GDM1 (cell line): Measurements from ENCODE around the gene XRCC6.
"Not testable (repeated sequence)": the region's sequence is repeated elsewhere in the genome, so short reads cannot be mapped to it uniquely, and the experiment has no call there.

Source experiments
- DNase-seq: peaks from one replicate; lab custom pipeline; 2025; lab: John Stamatoyannopoulos, UW

The XRCC6 gene

DNA sequence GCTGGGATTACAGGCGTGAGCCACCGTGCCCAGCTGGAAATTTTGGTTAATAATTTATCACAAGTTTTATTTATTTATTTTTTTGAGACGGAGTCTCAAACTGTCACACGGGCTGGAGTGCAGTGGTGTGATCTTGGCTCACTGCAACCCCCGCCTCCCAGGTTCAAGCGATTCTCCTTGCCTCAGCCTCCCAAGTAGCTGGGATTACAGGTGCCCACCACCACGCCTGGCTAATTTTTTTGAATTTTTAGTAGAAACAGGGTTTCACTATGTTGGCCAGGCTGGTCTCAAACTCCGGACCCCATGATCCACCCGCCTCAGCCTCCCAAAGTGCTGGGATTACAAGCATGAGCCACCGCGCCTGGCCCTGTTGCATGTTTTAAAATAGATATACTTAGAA is 65.8 kb downstream of the XRCC6 start:
- not testable (repeated sequence) for DNase-seq

DNA sequence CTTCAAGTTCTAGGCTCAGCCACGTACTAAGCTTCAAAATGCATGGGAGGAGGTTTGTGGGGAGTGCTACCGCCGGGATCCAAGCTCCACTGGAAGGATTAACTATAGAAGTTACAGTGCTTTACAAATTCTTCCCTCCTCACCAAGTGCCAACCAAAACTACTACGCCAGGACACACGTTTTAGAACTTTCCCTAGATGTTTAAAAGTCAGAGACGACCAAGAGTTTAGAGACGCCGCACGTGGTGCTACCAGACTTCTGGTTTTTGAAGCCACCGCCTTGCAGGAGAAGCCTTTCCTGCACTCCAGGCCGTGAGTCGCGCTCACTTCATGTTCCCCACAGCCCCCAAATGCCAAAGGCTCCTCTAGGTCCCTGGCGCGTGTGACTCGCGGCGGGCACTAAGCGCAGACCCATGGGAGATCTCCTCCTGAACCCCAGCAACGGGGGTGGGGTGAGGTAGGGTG is 66.8 kb downstream of the XRCC6 start:
- peak; percentile 32 for DNase-seq

DNA sequence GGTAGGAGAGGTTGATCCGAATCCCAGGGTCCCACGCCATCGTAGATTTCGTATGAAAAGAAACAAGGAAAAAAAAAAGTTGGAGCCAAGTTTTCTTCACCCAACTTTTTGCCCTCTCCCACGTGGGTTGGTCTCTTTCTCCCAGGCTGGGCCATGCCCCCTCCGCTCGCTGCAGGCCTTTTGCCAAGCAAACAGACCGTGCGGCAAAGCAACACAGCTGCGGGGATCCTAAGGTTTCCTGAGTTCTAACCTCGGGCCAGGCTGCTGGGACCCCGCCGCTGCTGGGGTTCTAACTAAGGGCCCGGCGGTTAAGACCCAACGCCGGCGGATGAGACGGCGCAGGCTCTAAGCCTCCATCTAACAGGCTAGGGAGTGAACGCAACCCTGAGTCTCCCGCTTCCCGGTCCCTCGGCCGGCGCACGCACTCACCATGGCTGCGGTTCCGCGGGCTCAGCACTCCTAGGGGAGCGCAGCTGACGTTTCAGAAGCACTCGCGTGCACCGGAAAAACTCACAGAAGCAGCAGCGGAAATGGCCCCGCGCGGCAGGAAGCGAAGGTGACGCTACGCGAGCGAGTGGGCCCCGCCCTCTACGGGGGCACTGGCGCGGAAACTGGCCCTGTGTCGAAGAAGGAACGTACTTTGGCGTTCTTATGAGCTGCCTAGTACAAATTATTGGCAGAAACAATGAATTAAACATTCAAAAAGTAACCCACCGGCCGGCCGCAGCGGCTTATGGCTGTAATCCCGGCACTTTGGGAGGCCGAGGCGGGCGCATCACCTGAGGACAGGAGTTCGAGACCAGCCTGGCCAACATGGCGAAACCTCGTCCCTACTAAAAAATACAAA is 67.5 kb downstream of the XRCC6 start, which contains the start of gene SNU13:
TSS of gene SNU13 (minus strand) at position 503 of the 847 bp plus-strand sequence. CDS start at position 432, 71 bp downstream.
- DNase-seq, result peak; percentile 90

DNA sequence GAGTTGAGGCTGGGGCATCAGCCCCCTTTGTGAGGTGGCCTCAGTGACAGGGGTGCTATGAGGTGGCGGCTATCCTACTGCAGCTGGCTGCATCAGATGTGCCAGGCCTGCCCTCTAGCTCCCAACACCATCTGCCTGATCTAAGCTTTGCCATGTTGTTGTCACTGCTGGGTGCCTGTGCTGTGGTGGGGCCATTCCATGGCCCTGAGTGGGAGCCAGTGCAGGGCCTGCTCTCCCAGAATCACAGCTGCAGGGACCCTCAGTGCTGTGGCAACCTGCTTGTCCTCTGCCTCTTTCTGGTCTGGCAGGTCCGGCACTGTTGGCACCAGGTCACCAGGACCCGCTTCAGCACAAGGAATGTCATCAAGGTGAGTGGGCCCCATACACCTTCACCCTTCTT is 69.4 kb downstream of the XRCC6 start:
- no peak for DNase-seq

DNA sequence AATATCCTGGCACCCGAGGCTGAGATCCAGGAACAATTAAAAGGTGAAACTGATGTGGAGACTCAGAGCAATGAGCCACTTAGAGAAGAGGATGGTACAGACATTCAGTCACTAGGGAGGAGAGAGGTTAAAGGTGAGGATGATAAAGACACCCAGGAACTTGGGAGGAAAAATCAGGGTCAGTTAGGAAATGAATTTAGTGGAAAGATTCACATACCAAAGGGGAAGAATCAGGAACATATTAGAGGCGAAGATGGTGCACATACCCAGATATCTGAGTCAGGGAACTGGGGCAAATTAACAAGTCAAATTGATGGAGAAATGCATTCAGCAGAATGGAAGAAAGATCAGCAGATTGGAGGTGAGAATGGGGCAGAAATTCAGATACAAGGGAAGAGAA is 74.1 kb downstream of the XRCC6 start:
- no peak for DNase-seq

DNA sequence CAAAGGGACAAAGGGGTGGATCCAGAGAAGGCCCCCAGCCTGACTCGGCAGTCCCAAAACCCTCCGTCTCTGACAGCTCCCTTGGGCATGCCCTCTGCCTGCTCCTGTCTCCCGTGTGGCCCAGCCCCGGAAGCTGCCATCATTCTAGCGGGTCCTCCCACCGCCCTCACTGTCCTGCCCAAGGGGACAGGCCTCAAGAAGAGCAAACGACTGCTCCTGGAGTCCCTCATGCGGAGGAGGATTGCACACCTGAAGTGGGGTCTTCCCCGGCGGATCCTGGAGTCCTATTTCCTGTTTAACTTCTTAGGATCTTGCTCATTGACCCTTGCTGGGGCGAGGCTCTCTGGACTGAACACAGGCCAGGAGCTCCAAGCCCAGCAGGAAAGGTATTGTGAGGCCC is 75.6 kb downstream of the XRCC6 start:
- no peak for DNase-seq

DNA sequence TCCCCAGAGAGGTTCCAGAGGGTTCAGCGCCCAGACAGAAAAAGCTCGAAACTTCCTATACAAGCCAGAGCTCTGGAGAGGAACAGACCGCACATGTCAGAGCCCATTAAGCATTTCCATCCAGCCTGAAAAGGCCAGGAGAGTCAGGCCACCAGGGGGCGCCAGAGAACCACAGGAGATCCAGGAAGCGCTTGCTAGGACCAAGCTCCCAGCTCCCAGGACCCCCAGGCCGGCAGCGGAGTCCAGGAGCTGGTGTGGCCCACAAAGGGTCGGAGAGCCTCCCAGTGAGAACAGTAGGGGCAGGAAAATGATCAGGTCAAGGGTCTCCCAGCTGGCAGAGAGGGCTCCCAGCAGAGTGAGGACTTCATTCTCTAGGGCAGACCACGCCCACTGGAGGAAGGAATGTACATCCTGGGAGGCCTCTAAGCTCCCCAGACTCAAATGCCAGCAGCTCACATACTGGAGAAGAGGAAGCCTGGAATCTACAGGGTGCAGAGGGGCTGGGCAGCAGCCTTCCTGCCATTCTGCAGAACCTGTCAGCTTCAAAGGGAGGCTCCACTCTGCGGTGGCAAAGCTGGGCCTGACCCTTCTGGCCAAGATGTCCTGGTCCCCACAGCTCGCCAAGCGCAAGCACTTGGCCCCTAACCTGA is 76.2 kb downstream of the XRCC6 start:
- peak; percentile 73 for DNase-seq

DNA sequence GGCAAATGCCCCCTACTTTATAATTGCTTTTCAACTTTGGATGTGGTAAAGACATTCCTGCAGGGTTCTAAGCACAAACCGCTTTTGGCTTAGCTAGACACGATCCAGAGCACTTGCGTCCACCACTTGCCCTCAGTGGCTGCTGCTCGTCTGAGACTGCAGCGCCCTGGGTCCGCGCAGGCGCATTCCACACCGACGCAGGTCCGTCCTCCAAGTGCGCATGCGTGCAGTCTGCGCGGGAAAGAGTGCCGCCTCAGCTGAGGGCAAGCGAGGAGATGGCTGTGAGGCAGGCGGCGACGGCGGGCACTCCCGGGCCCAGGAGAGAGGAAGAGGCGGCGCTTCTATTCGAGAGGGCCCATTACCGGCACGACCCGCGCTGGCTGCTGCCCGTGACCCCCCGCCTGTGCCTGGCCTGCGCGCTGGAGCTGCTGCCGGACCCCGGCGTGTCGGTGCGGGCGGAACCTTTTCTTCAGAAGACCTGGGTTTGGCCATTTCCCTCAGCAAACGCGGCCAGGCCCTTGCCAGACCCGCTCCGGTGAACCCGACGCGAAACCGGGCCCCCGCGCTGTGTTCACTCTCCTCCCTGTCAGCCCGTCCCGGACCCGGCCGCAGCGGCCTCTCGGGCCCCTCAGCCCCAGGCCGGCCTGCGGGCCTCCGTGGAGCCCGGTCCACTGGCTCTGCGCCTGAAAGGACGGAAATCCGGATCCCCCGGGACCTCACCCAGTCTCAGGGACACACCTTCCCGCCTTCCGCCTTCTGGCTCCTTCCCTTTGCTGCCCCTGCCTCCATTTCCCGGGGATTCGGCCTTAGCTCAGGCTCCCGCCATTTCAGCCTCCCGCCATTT is 78.4 kb downstream of the XRCC6 start, which contains the start of gene MEI1:
TSS of gene MEI1 (plus strand) at position 240 of the 844 bp plus-strand sequence. CDS start at position 276, 36 bp downstream.
- DNase-seq, result no peak

DNA sequence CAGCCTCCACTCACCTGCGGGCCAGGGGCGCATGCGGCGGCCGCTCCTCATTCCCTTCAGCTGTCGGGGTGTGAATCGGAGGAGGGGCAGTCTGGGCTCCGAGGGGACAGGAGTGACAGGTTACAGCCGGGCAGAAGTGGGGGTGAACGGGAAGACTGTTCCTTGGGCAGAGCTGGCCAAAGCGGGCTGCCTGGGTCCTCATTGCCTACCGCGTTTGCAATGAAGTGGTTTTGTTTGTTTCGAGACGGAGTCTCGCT is 78.9 kb downstream of the XRCC6 start:
- DNase-seq, result no peak

DNA sequence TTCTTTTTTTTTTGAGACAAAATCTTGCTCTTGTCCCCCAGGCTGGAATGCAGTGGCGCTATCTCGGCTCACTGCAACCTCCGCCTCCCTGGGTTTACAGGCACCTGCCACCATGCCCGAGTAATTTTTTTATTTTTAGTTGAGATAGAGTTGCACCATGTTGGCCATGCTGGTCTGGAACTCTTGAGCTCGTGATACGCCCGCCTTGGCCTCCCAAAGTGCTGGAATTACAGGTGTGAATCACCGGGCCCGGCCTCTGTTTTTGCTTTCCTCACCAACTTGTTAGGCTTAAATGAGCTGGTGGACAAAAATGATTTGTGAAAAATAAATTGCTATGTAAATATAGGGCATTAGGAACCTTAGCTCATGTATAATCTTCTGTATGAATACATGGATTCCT is 81.7 kb downstream of the XRCC6 start:
- DNase-seq, result no peak

DNA sequence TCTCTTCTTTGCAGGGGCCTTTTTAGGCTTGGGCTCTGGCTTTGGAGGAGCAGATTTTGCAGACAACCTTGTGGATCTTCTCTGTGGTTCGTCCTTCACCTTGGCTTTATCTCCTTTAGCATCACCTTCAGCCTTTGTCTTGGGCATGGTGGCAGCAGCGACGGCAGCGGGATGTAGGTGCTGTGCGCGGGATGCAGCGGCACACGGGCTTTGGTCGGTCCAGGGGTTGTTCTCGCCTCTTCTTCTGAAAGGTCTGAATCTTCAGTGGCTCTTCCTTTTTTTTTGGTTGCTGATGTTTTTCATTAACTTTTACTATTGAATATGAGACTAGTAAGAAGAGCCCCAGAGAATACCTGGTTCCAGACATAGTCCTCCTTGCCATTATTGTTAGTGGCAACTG is 88.2 kb downstream of the XRCC6 start:
- no peak for DNase-seq

DNA sequence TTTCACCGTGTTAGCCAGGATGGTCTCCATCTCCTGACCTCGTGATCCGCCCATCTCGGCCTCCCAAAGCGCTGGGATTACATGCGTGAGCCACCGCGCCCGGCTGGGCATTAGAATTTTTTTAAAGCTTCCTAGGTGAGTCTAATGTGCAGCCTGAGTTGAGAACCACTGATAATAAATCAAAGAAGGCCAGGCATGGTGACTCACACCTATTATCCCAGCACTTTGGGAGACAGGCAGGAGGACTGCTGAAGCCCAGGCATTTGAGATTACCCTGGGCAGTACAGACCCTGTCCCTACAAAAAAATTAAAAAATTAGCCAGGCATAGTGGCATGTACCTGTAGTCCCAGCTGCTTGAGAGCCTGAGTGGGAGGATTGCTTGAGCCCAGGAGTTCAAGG is 91.9 kb downstream of the XRCC6 start:
- no peak for DNase-seq
